Activated CD8-positive, alpha-beta memory T cell treated with anti-CD3 and anti-CD28 coated beads, Interleukin-2, amount 50 U/mL, for 24 hours (primary cell): Measurements from ENCODE around the gene MALAT1.
"Not testable (repeated sequence)": the region's sequence is repeated elsewhere in the genome, so short reads cannot be mapped to it uniquely, and the experiment has no call there.

ENCODE experiments used
- DNase-seq: peaks from one replicate; pipeline ENCODE4 v3.0.0-alpha.2; 2020; ENCODE audit errors: extremely low read depth

The MALAT1 gene

GRCh38 chr11:65498977-65499712 lies at the start of gene MALAT1:
Gene MALAT1, plus strand, starts transcription at chr11:65499045.
- DNase-seq = peak; percentile 88

DNA sequence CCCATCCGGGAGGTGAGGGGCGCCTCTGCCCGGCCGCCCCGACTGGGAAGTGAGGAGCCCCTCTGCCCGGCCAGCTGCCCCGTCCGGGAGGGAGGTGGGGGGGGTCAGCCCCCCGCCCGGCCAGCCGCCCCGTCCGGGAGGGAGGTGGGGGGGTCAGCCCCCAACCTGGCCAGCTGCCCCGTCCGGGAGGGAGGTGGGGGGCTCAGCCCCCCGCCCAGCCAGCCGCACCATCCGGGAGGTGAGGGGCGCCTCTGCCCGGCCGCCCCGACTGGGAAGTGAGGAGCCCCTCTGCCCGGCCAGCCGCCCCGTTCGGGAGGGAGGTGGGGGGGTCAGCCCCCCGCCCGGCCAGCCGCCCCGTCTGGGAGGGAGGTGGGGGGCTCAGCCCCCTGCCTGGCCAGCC lies 47.5 kb upstream of the MALAT1 start:
- not testable (repeated sequence) for DNase-seq

GRCh38 chr11:65452259-65452658 lies 46.6 kb upstream of the MALAT1 start:
- not testable (repeated sequence) for DNase-seq

- no peak for DNase-seq
Measured at GRCh38 chr11:65452806-65453490, 45.9 kb upstream of the MALAT1 start.

DNA sequence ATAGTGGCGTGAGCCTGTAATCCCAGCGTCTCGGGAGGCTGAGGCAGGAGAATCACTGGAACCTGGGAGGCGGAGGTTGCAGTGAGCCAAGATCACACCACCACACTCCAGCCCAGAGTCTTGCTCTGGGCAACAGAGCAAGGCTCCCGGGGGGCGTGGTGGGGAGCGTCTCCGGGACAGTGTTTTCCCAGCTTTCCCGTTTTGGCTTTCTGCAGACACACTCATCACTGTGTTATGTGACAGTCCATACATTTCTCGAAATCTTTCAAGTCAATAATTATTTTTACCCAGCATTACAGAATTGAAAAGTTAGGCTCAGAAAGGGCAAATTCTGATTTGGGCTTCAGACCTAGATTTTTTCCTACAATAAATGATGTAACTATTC lies 44.5 kb upstream of the MALAT1 start:
- no peak for DNase-seq

DNA sequence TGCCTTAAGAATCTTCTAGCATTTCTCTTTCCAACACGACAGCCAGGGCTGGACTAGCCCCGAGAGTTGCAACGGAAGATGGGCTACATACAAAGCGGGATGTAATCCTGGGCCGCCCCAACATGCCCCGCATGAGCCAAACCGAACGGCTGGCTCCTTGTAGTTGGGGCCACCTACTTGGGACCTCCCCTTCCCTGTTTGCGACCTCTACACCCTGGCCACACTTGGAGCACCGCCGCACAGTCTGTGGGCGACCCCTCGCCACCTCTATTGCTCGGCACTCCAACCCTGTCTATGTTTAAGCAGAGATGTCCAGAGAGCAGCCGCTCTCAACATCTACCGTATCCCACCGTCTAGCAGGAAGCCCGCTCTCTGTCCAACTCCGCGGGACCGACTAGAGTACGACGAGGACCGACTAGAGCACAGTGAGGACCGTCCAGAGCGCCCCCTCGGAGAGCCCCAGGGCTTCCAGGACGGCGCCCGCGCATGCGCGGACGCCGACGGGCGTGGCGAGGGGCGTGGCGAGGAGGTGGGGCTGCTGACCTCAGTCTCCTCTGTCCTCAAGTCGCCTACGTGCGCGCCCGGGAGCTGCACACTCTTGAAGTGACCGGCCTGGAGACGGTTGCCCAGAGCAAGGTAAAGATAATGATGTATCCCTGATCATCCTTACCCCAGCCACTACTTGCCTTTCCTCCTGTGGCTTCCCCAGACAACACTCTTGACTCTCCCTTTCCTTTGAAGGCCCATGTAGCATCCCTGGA lies 44.0 kb upstream of the MALAT1 start:
- DNase-seq = peak; percentile 51

- no peak for DNase-seq
Measured at GRCh38 chr11:65456418-65456817, 42.4 kb upstream of the MALAT1 start.

DNA sequence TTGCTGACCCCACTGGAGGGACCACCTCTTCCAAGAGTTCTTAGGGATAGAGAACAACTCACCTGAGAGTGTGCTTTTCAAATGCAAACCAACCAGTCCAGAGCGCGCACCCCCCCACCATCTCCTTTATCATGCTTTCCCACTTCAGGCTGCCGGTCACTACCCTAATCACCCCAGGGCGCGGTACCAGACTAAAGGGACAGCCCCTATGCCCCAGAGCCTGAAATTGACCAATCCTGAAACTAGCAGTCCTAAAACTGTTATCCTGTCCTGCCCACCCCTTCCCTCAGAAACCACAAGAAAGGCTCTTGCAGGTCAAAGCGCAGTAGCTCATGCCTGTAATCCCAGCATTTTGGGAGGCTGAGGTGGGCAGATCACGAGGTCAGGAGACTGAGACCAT lies 39.3 kb upstream of the MALAT1 start:
- no peak for DNase-seq

GRCh38 chr11:65465471-65465870 lies 33.4 kb upstream of the MALAT1 start:
- not testable (repeated sequence) for DNase-seq

- not testable (repeated sequence) for DNase-seq
Measured at GRCh38 chr11:65467306-65467705, 31.5 kb upstream of the MALAT1 start.

- no peak for DNase-seq
Measured at GRCh38 chr11:65468874-65469333, 29.9 kb upstream of the MALAT1 start.

GRCh38 chr11:65470433-65471049 lies 28.3 kb upstream of the MALAT1 start:
- DNase-seq = no peak

- DNase-seq = no peak
Measured at GRCh38 chr11:65471447-65471891, 27.4 kb upstream of the MALAT1 start.

DNA sequence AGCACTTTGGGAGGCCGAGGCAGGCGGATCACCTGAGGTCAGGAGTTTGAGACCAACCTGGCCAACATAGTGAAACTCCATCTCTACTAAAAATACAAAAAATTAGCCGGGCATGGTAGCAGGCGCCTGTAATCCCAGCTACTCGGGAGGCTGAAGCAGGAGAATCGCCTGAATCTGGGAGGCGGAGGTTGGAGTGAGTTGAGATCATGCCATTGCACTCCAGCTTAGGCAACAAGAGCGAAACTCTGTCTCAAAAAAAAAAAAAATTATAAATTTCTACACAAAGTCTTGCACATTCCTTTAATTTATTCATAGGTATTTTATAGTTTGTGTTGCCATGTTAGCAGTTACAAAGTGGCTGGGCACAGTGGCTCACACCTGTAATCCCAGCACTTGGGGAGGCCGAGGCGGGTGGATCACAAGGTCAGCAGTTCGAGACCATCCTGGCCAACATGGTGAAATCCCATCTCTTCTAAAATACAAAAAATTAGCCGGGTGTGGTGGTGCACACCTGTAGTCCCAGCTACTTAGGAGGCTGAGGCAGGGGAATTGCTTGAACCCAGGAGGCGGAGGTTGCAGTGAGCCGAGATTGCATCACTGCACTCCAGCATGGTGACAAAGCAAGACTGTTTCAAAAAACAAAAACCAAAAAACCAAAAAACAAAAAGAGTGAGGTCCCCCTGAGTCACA lies 26.1 kb upstream of the MALAT1 start:
- not testable (repeated sequence) for DNase-seq

DNA sequence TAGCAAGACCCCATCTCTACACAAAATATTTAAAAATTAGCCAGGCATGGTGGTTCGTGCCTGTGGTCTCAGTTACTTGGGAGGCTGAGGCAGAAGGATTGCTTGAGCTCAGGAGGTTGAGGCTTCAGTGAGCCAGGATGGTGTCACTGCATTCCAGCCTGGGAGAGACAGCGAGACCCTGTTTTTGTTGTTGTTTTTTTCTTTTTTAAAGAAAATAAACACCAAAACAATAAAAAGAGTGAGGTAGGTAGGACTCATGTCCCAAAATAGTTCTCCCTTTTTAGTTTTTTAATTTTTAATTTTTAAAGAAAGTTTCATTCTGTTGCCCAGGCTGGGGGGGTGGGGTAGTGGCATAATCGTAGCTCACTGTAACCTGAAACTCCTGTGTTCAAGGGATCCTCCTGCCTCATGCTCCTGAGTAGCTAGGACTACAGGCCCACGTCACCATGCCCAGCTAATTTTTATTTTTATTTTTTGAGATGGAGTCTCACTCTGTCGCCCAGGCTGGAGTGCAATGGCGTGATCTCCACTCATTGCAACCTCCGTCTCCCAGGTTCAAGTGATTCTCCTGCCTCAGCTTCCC lies 25.5 kb upstream of the MALAT1 start:
- DNase-seq = no peak

GRCh38 chr11:65474864-65475263 lies 24.0 kb upstream of the MALAT1 start:
- DNase-seq = no peak

DNA sequence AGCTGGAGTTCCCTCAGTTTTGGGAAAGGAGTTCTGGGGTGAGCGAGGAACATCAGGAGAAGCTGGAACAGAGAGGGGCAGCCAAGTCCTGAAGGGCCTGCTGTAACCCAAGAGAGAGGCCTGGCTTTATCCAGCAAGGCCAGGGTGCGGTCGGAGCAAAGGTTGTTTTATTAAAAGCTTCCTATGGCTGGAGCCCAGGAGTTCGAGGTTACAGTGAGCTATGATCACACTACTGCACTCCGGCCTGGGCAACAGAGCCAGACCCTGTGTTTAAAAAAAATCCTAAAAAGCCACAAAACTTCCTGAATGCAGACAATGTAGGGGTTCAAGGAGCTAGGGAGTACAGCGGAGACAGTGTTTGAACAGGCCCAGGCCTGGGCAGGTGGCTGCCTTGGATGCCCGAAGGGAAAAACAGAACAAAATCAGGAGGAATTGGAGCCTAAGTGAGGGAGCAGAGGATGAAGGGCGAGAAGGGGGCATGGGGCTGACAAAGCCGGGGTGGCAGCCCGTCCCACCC lies 22.2 kb upstream of the MALAT1 start:
- DNase-seq = no peak

- DNase-seq = peak; percentile 79
Measured at GRCh38 chr11:65477149-65477965, 21.5 kb upstream of the MALAT1 start.

DNA sequence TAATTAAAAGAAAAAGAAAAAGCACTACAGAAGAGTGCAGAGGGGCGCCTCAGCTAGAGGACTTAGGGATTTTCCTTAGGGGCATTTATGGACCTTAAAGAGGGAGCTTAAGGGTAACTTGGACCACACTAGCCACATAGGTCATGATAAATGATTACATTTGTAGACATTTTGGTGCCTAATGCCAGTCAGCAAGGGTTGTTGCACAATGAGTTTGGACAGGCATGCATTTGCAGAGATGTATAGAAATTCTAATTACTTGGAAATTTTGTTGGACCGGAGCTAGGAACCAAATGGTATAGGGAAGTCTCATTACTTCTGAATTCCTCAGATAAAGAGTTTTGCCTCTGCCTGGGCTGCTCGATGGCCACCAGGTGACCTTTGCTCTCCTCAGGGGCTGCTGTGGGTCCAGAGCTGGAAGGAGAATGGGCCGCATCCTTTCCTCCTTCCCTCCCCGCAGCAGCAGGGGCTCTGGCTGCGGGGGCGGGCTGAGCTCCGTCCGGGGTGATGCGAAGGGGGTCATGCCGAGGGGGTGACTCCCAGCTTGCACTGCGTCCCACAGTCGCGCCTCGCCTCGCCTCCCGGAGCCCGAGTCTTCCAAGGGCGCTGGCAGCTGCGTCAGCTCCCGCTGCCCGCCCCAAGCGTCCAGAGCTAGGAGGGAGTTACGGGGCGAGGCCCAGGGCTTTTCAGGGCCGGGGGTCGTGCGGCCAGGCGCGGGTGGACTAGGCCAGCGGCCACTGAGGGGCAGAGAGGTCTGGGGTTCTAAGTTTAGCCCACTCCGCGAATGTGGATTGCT lies 20.3 kb upstream of the MALAT1 start:
- DNase-seq = no peak
